H7 (cell line): Measurements from ENCODE around the gene UCHL1. TPM values are rescaled to one million over a fixed set of nuclear protein-coding genes. Genes with fewer than 3 reads are reported as not detected.

ENCODE experiments used
- DNase-seq: peaks from one replicate; pipeline ENCODE4 v3.0.0; 2012
- H3K27me3 ChIP-seq: 2 replicates; pipeline ENCODE4 v1.6.0; 2011; ENCODE audit warnings: mild to moderate bottlenecking, low read length; ENCODE audit not compliant: control insufficient read depth, insufficient read depth
- H3K36me3 ChIP-seq: replicated peaks from 2 replicates; pipeline ENCODE4 v1.5.1; 2011; ENCODE audit warnings: low read length; ENCODE audit not compliant: control insufficient read depth, insufficient read depth
- H3K4me3 ChIP-seq: 2 replicates; pipeline ENCODE4 v1.5.1; 2011; ENCODE audit warnings: low read depth, mild to moderate bottlenecking, control low read depth, low read length, moderate library complexity; ENCODE audit not compliant: insufficient read depth
- total RNA-seq: library from RNA; depleted of rRNA; stranded (reverse); fragments of >200 nt; shearing (Covaris generic); gene quantifications from 2 replicates; pipeline ENCODE4 v1.2.3, GENCODE V29; 2014; rRNA removed

The UCHL1 gene
- 1,085 and 1,354 TPM in 2 replicates for total RNA-seq

DNA sequence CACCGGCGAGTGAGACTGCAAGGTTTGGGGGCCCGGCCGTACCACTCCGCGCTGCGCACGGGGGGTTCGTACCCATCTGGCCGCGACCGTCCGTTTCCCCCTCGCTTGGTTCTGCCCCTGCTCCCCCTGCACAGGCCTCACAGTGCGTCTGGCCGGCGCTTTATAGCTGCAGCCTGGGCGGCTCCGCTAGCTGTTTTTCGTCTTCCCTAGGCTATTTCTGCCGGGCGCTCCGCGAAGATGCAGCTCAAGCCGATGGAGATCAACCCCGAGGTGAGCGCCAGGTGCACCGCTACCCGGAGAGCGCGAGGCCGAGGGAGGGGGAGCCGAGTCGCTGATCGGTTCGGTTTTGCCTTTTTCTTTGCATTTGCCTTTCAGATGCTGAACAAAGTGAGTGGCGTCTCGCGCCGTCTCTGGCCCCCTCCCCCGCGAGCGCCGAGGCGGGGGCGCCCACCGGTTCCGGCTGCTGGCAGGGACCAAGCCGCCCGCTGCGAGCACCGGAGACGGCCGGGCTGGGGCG is at the start of gene UCHL1:
Gene UCHL1, plus strand, starts transcription at position 189 of the 517 bp plus-strand sequence. Its CDS starts 49 bp downstream, at position 238.
- Histone ChIP-seq H3K36me3 (peaks cover 29% of the 10 kb centered on the region), H3K27me3 (no peaks in the 10 kb centered on the region), H3K4me3 (peak within 1 kb of the TSS; percentile 97)
- DNase-seq = peak; percentile 94

DNA sequence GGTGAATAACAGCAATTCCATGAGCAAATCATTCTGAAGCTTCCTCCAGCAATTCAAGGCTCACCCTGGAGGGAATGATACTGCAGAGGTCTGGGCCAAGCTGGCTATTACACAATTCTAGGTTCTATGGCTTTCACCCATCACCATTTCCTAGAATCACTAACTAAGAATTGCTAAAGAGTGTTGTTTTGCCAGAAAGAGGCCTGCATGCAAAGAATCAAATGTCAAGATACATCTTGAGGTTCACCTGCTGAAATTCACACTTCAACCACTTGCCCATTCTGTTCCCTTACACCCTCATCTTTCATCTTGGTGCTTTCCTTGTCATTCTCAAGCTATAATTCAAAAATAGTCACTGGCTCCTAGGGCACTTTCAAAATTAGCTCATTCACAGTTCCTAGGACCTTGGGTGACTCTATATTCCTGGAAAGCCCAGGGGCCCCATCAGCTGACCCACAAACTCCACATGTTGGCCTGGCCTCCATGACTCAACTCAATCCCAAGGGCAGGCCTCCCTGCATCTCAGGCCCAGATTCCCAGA is 49.4 kb upstream of the UCHL1 start:
- H3K4me3 ChIP-seq = no peak overlapping the region
- no peaks in the 10 kb centered on the region for H3K36me3 ChIP-seq
- DNase-seq = no peak
- no peaks in the 10 kb centered on the region for H3K27me3 ChIP-seq

DNA sequence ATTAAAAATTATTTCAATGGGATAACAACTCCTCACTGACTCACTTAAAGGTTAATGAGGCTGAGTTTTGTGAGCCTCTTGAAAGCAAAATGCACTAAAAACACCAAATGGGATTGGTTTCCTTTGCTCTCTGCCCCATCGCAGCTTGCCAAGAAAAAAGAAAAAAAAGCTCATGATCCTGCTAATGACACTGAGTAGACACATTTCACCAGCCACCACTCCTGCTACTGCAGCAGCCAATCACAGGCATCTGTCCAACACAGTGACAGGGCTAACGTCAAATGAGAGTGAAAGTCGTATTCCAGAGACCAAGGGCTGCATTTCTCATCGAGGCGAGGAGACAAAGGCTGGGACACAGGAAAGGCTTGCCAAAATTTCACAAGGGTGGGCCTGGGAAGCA is 47.5 kb upstream of the UCHL1 start:
- Histone ChIP-seq H3K27me3 (peaks cover 6% of the 10 kb centered on the region; the same call in 1 of the 2 replicates), H3K4me3 (no peak overlapping the region), H3K36me3 (no peaks in the 10 kb centered on the region)
- no peak for DNase-seq

GRCh38 chr4:41209901-41210300 is 46.8 kb upstream of the UCHL1 start:
- Histone ChIP-seq H3K4me3 (no peak overlapping the region), H3K36me3 (no peaks in the 10 kb centered on the region), H3K27me3 (peaks cover 6% of the 10 kb centered on the region; the same call in 1 of the 2 replicates)
- no peak for DNase-seq

GRCh38 chr4:41211951-41212615 is 44.6 kb upstream of the UCHL1 start:
- no peak for DNase-seq
- Histone ChIP-seq H3K4me3 (no peak overlapping the region), H3K27me3 (peaks cover 6% of the 10 kb centered on the region; the same call in 1 of the 2 replicates), H3K36me3 (no peaks in the 10 kb centered on the region)

DNA sequence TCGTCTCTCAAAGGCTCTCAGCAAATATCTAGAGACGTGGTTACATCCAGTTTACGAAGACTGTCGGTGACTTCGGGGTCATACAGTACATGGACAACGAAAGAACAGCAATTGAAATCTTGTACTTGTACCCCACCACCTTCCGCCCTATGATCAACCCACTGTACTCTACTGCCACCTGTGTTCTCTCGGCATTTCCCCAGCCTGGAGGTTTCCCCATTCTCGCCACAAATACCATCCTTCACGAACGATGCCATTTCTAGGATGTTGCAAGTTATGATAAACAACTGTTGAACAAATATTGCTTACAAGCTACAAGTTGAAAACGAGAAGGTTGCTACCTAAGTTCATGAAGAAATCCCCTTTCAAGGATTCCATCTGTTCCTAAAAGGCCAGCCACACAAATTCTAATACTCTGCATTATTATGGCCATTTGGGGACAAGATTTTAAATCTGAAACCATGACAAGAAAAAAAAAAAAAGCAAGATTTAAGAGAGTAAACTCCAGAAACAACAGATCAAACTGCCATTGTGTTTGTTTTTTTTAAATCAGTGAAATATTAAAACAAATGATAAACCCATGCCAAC is 44.0 kb upstream of the UCHL1 start:
- H3K36me3 ChIP-seq = no peaks in the 10 kb centered on the region
- H3K27me3 ChIP-seq = peaks cover 6% of the 10 kb centered on the region; the same call in 1 of the 2 replicates
- no peak overlapping the region for H3K4me3 ChIP-seq
- DNase-seq = peak; percentile 64

DNA sequence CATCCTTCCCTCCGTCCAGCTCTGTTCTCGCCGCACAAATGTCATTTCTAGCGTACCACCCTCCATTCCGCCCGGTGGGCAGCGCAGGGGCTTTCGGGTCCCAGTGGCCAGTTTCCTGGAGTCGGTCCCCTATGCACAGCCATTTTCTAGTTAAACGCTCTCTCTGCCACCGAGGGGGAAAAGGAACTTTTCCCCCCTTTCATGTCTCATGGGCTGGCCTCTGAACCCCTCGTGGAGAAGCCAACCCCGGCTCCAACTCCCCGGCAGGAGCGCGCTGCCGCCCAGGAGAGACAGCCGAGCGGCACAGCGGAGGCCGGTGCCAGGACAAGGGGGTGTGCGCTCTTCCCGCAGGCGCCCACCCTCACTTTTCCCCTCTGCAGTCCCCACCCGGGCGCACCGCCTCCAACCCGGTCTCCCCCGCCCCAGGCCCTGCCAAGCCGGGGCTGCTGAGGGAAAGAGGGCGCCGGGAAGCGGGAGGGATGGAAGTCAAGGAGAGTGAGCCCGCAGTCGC is 43.0 kb upstream of the UCHL1 start:
- no peaks in the 10 kb centered on the region for H3K36me3 ChIP-seq
- H3K4me3 ChIP-seq = peak overlapping the region; percentile 91
- H3K27me3 ChIP-seq = peaks cover 6% of the 10 kb centered on the region; the same call in 1 of the 2 replicates
- no peak for DNase-seq

DNA sequence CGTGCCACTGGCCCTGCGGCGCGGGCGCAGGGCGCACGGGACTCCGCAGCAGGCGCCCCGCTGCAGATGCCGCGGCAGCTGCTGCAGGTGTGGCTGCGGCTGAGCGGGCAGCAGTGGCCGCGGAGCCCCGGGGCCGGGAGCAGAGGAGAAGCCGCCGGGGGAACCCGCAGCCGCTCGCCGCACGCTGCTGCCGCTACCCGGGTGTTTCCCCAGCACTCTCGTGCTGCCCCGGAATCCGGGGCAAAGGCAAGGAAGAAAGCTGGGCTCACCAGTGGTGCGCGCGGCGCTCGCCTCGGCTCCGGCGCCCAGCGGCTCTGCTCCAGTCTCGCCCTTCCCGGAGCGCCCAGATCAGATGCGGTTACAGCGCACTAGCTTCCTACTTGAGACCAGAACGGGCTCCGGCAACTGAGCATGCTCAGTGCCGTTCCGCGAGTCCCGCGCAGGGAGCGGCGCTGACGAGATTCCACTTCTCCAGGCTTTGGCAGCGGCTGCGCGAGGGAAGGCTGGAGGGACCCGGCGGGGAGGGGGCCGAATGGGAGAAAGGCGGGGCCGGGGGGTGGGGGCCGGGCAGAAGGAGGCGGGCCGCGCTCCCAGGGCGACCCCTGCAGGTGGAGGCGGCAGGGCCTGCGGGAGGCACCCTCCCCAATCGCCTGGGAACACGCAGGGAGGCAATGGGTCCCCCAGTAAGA is 42.4 kb upstream of the UCHL1 start, which contains the start of gene APBB2:
Gene APBB2, minus strand, starts transcription at position 407 of the 689 bp plus-strand sequence. CDS start 181,288 bp downstream, outside the sequence.
- H3K36me3 ChIP-seq = no peaks in the 10 kb centered on the region
- peak; percentile 98 for DNase-seq

DNA sequence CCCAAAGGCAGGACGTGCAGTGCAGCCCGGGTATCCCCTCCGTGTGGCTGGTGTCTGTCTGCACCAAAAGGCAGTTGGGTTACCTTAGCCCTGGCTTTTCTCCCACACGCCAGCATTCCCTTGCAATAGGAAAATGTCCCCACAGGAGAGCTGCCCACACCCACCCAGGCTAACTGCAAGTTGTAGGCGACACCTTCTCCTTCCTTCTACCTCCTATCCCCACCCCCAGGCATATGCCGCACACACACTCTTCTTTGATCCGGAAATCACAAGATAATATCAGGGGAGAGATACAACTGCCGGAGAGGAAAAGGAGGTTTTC is 41.9 kb upstream of the UCHL1 start:
- DNase-seq = no peak
- peaks cover 6% of the 10 kb centered on the region; the same call in 1 of the 2 replicates for H3K27me3 ChIP-seq
- H3K4me3 ChIP-seq = 0 out of 2 replicates have a peak overlapping the region, but pooled peaks have one; percentile 10

More for the DNA sequence above, 42.4 kb upstream of the UCHL1 start, which contains the start of gene APBB2:
- H3K27me3 ChIP-seq = peaks cover 6% of the 10 kb centered on the region; the same call in 1 of the 2 replicates
- peak within 1 kb of the TSS; percentile 91 for H3K4me3 ChIP-seq

GRCh38 chr4:41215155-41215554 is 41.6 kb upstream of the UCHL1 start:
- DNase-seq = no peak
- H3K4me3 ChIP-seq = no peak overlapping the region
- H3K36me3 ChIP-seq = no peaks in the 10 kb centered on the region
- H3K27me3 ChIP-seq = peaks cover 6% of the 10 kb centered on the region; the same call in 1 of the 2 replicates

More for the DNA sequence above, 41.9 kb upstream of the UCHL1 start:
- no peaks in the 10 kb centered on the region for H3K36me3 ChIP-seq

- no peaks in the 10 kb centered on the region for H3K36me3 ChIP-seq
- H3K4me3 ChIP-seq = peak overlapping the region; percentile 70
- DNase-seq = no peak
- peaks cover 6% of the 10 kb centered on the region; the same call in 1 of the 2 replicates for H3K27me3 ChIP-seq
Observed at GRCh38 chr4:41215969-41216293, 40.8 kb upstream of the UCHL1 start.

GRCh38 chr4:41216294-41217019 is 40.3 kb upstream of the UCHL1 start:
- DNase-seq = peak; percentile 95
- peaks cover 6% of the 10 kb centered on the region; the same call in 1 of the 2 replicates for H3K27me3 ChIP-seq
- H3K4me3 ChIP-seq = peak overlapping the region; percentile 70
- no peaks in the 10 kb centered on the region for H3K36me3 ChIP-seq

GRCh38 chr4:41217020-41217333 is 39.8 kb upstream of the UCHL1 start:
- DNase-seq = no peak
- peak overlapping the region; percentile 68 for H3K4me3 ChIP-seq
- H3K36me3 ChIP-seq = no peaks in the 10 kb centered on the region
- H3K27me3 ChIP-seq = peaks cover 6% of the 10 kb centered on the region; the same call in 1 of the 2 replicates

GRCh38 chr4:41217374-41217773 is 39.4 kb upstream of the UCHL1 start:
- no peak overlapping the region for H3K4me3 ChIP-seq
- H3K27me3 ChIP-seq = peaks cover 6% of the 10 kb centered on the region; the same call in 1 of the 2 replicates
- DNase-seq = no peak
- H3K36me3 ChIP-seq = no peaks in the 10 kb centered on the region
